DND-41 (cell line): ENCODE results near the gene COL8A1.

Experiments used
- EZH2 ChIP-seq: IDR thresholded peaks from 3 replicates; pipeline ENCODE4 v1.6.1; 2012; ENCODE audit warnings: borderline replicate concordance, low read depth, mild to moderate bottlenecking, moderate library complexity, low read length, inconsistent platforms; ENCODE audit not compliant: severe bottlenecking
- TF ChIP-seq, protein P1 (sequence below): IDR thresholded peaks from 2 replicates; pipeline ENCODE4 v1.5.1; 2012; ENCODE audit warnings: borderline replicate concordance, low read length, moderate library complexity, mild to moderate bottlenecking; ENCODE audit not compliant: poor library complexity, severe bottlenecking; ENCODE audit errors: extremely low read depth

DNA sequence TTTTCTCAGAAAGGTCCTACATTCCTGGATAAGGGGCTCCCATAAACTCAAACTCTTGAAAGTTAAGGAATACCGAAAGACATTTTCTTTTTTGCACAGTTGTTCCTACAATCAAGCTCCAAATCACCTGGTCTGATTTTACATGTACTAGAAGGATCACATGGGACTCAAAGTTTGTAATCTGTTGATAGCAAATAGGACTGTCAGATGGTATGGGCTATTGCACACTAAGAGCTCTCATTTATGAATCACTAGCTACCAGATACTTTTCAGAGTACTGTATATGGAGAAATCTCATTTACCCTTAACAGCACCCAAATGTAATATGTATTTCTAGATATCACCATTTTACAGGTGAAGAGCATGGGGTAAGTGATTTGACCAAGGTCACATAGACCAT is 129.7 kb downstream of the COL8A1 start:
- TF ChIP-seq EZH2, result no peak
- TF ChIP-seq, protein P1, sequence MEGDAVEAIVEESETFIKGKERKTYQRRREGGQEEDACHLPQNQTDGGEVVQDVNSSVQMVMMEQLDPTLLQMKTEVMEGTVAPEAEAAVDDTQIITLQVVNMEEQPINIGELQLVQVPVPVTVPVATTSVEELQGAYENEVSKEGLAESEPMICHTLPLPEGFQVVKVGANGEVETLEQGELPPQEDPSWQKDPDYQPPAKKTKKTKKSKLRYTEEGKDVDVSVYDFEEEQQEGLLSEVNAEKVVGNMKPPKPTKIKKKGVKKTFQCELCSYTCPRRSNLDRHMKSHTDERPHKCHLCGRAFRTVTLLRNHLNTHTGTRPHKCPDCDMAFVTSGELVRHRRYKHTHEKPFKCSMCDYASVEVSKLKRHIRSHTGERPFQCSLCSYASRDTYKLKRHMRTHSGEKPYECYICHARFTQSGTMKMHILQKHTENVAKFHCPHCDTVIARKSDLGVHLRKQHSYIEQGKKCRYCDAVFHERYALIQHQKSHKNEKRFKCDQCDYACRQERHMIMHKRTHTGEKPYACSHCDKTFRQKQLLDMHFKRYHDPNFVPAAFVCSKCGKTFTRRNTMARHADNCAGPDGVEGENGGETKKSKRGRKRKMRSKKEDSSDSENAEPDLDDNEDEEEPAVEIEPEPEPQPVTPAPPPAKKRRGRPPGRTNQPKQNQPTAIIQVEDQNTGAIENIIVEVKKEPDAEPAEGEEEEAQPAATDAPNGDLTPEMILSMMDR, result no peak
